B cell (primary cell): ENCODE measurements around the gene PLEKHH1. TPM values are rescaled to one million over a fixed set of nuclear protein-coding genes. Genes with fewer than 3 reads are reported as not detected.

ENCODE experiments used
- ATAC-seq: fragments of 200-7000 bp; cut with Tn5 transposase; one replicate; pipeline ENCODE4 v1.10.0; 2021; ENCODE audit warnings: low read depth, mild to moderate bottlenecking, moderate number of reproducible peaks, moderate library complexity
- CTCF ChIA-PET: fragments of 350-600 bp; sonication (Branson Sonifier 250); formaldehyde crosslinking; loops from one replicate; lab custom pipeline; 2021; ENCODE audit warnings: antibody characterized with exemption, inconsistent platforms; lab: Charles Lee
- POLR2A ChIA-PET: fragments of 350-600 bp; sonication (Branson Sonifier 250); formaldehyde crosslinking; loops from one replicate; lab custom pipeline; 2021; ENCODE audit warnings: antibody characterized with exemption; lab: Charles Lee
- DNase-seq: peaks from one replicate; pipeline ENCODE4 v3.0.0; 2013
- H2AFZ ChIP-seq: 2 replicates; pipeline ENCODE4 v1.6.1; 2012; ENCODE audit warnings: mild to moderate bottlenecking, low read depth, low read length; ENCODE audit not compliant: insufficient read depth, poor library complexity, severe bottlenecking
- H3K27ac ChIP-seq, 2 donors: 1 replicate in 1 of 2; 2 replicates in 1 of 2; pipeline ENCODE4 v1.5.1; 2012 to 2013; ENCODE audit warnings: low read length in 2 of 2, mild to moderate bottlenecking in 2 of 2, moderate library complexity in 1 of 2
- H3K27me3 ChIP-seq, 4 experiments: fragments of 200-600 bp in 1 of 4; sonication (generic) in 1 of 4; replicated peaks in 1 of 4; 1 replicate in 2 of 4; 2 replicates in 2 of 4; pipeline versions ENCODE4 v1.6.1 to v1.7.0; 2013 to 2016; ENCODE audit warnings: low read length in 3 of 4, mild to moderate bottlenecking in 2 of 4, mixed read lengths in 1 of 4, moderate library complexity in 1 of 4; ENCODE audit not compliant: insufficient read depth in 4 of 4, control insufficient read depth in 3 of 4; ENCODE audit errors: control extremely low read depth in 1 of 4
- H3K36me3 ChIP-seq, 2 experiments: replicated peaks in 1 of 2; 1 replicate in 1 of 2; 2 replicates in 1 of 2; pipeline versions ENCODE4 v1.6.1 to v1.7.1; 2013; ENCODE audit warnings: low read length in 1 of 2; ENCODE audit not compliant: insufficient read depth in 2 of 2, control insufficient read depth in 1 of 2; ENCODE audit errors: control extremely low read depth in 1 of 2, extremely low read depth in 1 of 2
- H3K4me1 ChIP-seq, 2 donors: fragments of 200-600 bp in 1 of 2; sonication (generic) in 1 of 2; 1 replicate in 1 of 2; 2 replicates in 1 of 2; pipeline versions ENCODE4 v1.5.1 to v1.6.1; 2013 to 2017; ENCODE audit warnings: low read length in 2 of 2; ENCODE audit not compliant: control insufficient read depth in 2 of 2, insufficient read depth in 2 of 2
- H3K4me2 ChIP-seq: replicated peaks from 2 replicates; pipeline ENCODE3; 2012; ENCODE audit warnings: mild to moderate bottlenecking, low read depth, low read length; ENCODE audit not compliant: poor library complexity, severe bottlenecking
- H3K4me3 ChIP-seq, 5 experiments: fragments of 200-600 bp in 1 of 5; sonication (generic) in 1 of 5; 1 replicate in 3 of 5; 2 replicates in 2 of 5; pipeline versions ENCODE4 v1.5.1 to v1.7.0; 2011 to 2016; ENCODE audit warnings: low read length in 4 of 5, mild to moderate bottlenecking in 4 of 5, low read depth in 2 of 5, control low read depth in 1 of 5, moderate library complexity in 1 of 5; ENCODE audit not compliant: insufficient read depth in 1 of 5; ENCODE audit errors: control extremely low read depth in 1 of 5, extremely low read depth in 1 of 5
- H3K79me2 ChIP-seq: fragments of 200-600 bp; sonication (generic); one replicate; pipeline ENCODE4 v1.6.0; 2016; ENCODE audit warnings: low read length; ENCODE audit not compliant: control insufficient read depth, insufficient read depth
- H3K9ac ChIP-seq: fragments of 200-600 bp; sonication (generic); 2 replicates; pipeline ENCODE4 v1.6.1; 2017; ENCODE audit warnings: mild to moderate bottlenecking, low read length, moderate library complexity
- H3K9me3 ChIP-seq, 3 donors: one replicate each; pipeline versions ENCODE4 v1.6.1 to v1.7.1; 2013; ENCODE audit warnings: low read length in 2 of 3; ENCODE audit not compliant: control insufficient read depth in 2 of 3, insufficient read depth in 1 of 3; ENCODE audit errors: control extremely low read depth in 1 of 3
- H4K20me1 ChIP-seq: 2 replicates; pipeline ENCODE4 v1.6.0; 2012; ENCODE audit warnings: mild to moderate bottlenecking, low read length; ENCODE audit not compliant: insufficient read depth, control insufficient read depth, poor library complexity, severe bottlenecking
- H3K27ac Mint-ChIP-seq: one replicate; pipeline ENCODE4 v1.8.0; 2021; ENCODE audit warnings: mixed read lengths
- H3K27me3 Mint-ChIP-seq: one replicate; pipeline ENCODE4 v1.8.0; 2021; ENCODE audit warnings: mixed read lengths
- H3K4me1 Mint-ChIP-seq: one replicate; pipeline ENCODE4 v1.8.0; 2021; ENCODE audit warnings: mixed read lengths
- H3K4me3 Mint-ChIP-seq: one replicate; pipeline ENCODE4 v1.8.0; 2021; ENCODE audit warnings: mixed read lengths
- H3K9me3 Mint-ChIP-seq: one replicate; pipeline ENCODE4 v1.8.0; 2022; ENCODE audit warnings: mixed read lengths; ENCODE audit not compliant: insufficient read depth
- EZH2 ChIP-seq: IDR thresholded peaks from 2 replicates; pipeline ENCODE4 v1.6.1; 2012; ENCODE audit warnings: borderline replicate concordance, low read depth, mild to moderate bottlenecking, moderate library complexity, low read length; ENCODE audit not compliant: insufficient read depth, poor library complexity, severe bottlenecking
- WGBS: methylation state at CpG from one replicate; pipeline ENCODE4 v1.1.5; 2013; ENCODE audit warnings: missing lambda C conversion rate; ENCODE audit not compliant: insufficient coverage; 5-methylcytosine and 5-hydroxymethylcytosine counted together
- intact Hi-C: fragments of 100-400 bp; cut with micrococcal nuclease; formaldehyde crosslinking; loops from one replicate; pipeline ENCODE4 v1.10.0; 2022
- polyA plus RNA-seq: library from polyadenylated mRNA; depleted of rRNA; stranded (reverse); fragments of >200 nt; gene quantifications from 2 replicates; pipeline ENCODE4 v1.2.3, GENCODE V29; 2012
- total RNA-seq, 2 donors: library from RNA; stranded (reverse); fragments of 120-200 nt in 1 of 2; gene quantifications; 1 replicate in 1 of 2; 2 replicates in 1 of 2; pipeline versions ENCODE4 v1.2.3 to v1.2.4, GENCODE V29; 2013 to 2022
- TF ChIP-seq, protein P1 (sequence below): fragments of 200-600 bp; IDR thresholded peaks from one replicate; pipeline ENCODE4 v1.8.0; 2022; ENCODE audit warnings: antibody characterized with exemption, mild to moderate bottlenecking

PLEKHH1 gene
- total and polyA plus RNA-seq, 2 donors (not counting 1 experiment from before 2014, with no cell fraction given) = 0.17 to 0.37 TPM

DNA sequence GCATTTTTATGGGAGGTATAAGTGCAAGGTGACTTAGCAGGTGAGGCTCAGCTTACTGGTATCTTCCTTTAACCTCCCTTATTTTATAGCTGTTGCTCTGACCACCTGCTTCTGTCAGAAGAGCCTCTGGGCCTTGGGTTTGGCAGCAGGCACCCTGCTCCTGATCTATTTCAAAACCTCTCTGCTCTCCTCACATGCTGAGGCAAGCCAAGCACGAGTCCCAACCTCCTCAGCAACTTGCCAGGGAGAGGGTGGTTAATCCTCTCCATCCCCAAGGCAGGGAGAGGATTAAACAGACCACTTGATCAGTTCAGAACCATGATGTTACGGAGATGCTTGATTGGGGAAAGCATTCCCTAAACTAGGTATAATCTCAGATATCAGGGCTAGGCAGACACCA, 5.4 kb downstream of the PLEKHH1 start:
- Mint-ChIP-seq H3K9me3 (no peaks in the 10 kb centered on the region), H3K4me1 (peaks cover 12% of the 10 kb centered on the region), H3K27ac (no peak overlapping the region), H3K4me3 (no peak overlapping the region), H3K27me3 (peaks cover 42% of the 10 kb centered on the region)
- H3K4me3 ChIP-seq = no peak overlapping the region
- TF ChIP-seq EZH2 = no peak
- POLR2A ChIA-PET = no interaction called here
- intact Hi-C loops = no loop called here
- CTCF ChIA-PET = interaction anchor here (1.0 to 3.1 kb wide), 3 partner anchors 10 to 111 kb away, joined by 5 to 14 read pairs (median 14); no protein-coding TSS in a partner anchor
- H3K79me2 ChIP-seq = no peaks in the 10 kb centered on the region
- H3K27ac ChIP-seq = no peak overlapping the region
- peaks cover 0 to 2% (median 0%) of the 10 kb centered on the region in 3 donors for H3K9me3 ChIP-seq
- no peaks in the 10 kb centered on the region for H4K20me1 ChIP-seq
- peaks cover 0 to 44% (median 27%) of the 10 kb centered on the region in 4 experiments for H3K27me3 ChIP-seq
- H2AFZ ChIP-seq = no peak overlapping the region
- H3K9ac ChIP-seq = no peak overlapping the region
- H3K4me1 ChIP-seq = peaks cover 13 to 21% of the 10 kb centered on the region in 2 donors
- ATAC-seq (no peak), DNase-seq (no peak)
- no CpG with 5 or more reads among the region's 2 CpGs for WGBS
- no peaks in the 10 kb centered on the region for H3K36me3 ChIP-seq
- H3K4me2 ChIP-seq = no peak overlapping the region

DNA sequence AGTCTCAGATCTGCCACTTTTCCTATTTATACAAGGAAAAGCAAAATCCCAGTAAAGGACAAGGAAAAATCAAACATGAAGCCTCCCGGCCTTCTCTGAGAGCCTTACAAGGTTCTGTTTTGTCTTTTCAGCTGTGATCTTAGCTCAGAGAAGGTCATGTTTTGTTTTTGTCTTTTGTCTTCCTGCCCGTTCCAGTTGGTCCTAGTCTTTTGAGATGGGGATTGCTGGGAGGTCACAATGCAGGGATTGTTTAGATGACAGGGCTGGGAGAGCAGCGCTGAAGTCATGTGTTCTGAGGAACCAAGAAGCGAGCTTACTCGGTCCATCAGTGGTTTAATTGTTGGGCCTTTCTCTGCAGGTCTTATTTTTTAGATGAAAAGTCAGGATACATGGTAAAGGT, 6.0 kb downstream of the PLEKHH1 start:
- CTCF ChIA-PET = interaction anchor here (2.8 to 3.1 kb wide), 2 partner anchors 11 to 31 kb away, joined by 14 read pairs; no protein-coding TSS in a partner anchor
- DNase-seq (no peak), ATAC-seq (no peak)
- no peaks in the 10 kb centered on the region for H3K9me3 ChIP-seq
- H2AFZ ChIP-seq = no peak overlapping the region
- Mint-ChIP-seq H3K27ac (no peak overlapping the region), H3K4me1 (peaks cover 10% of the 10 kb centered on the region), H3K9me3 (no peaks in the 10 kb centered on the region), H3K27me3 (peaks cover 43% of the 10 kb centered on the region), H3K4me3 (no peak overlapping the region)
- H3K36me3 ChIP-seq = no peaks in the 10 kb centered on the region
- H3K4me1 ChIP-seq = peaks cover 10 to 18% of the 10 kb centered on the region in 2 donors
- no peak overlapping the region for H3K9ac ChIP-seq
- WGBS = 100% methylated on average over 5 of the region's 5 CpGs
- H3K27me3 ChIP-seq = peaks cover 0 to 43% (median 24%) of the 10 kb centered on the region in 4 experiments
- no peak overlapping the region for H3K27ac ChIP-seq
- no peaks in the 10 kb centered on the region for H4K20me1 ChIP-seq
- H3K4me3 ChIP-seq = no peak overlapping the region
- TF ChIP-seq, protein P1, sequence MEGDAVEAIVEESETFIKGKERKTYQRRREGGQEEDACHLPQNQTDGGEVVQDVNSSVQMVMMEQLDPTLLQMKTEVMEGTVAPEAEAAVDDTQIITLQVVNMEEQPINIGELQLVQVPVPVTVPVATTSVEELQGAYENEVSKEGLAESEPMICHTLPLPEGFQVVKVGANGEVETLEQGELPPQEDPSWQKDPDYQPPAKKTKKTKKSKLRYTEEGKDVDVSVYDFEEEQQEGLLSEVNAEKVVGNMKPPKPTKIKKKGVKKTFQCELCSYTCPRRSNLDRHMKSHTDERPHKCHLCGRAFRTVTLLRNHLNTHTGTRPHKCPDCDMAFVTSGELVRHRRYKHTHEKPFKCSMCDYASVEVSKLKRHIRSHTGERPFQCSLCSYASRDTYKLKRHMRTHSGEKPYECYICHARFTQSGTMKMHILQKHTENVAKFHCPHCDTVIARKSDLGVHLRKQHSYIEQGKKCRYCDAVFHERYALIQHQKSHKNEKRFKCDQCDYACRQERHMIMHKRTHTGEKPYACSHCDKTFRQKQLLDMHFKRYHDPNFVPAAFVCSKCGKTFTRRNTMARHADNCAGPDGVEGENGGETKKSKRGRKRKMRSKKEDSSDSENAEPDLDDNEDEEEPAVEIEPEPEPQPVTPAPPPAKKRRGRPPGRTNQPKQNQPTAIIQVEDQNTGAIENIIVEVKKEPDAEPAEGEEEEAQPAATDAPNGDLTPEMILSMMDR = no peak
- no peak for TF ChIP-seq EZH2
- intact Hi-C loops = no loop called here
- POLR2A ChIA-PET = no interaction called here
- no peaks in the 10 kb centered on the region for H3K79me2 ChIP-seq
- no peak overlapping the region for H3K4me2 ChIP-seq
